HG02970 (cell line): ENCODE results near the gene HNRNPF.
"Not testable (repeated sequence)": the region's sequence is repeated elsewhere in the genome, so short reads cannot be mapped to it uniquely, and the experiment has no call there.

Experiments
- ATAC-seq: cut with Tn5 transposase; IDR thresholded peaks from one replicate; pipeline ENCODE4 v1.9.1; 2021; ENCODE audit warnings: mild to moderate bottlenecking, moderate library complexity, moderate number of reproducible peaks; ENCODE audit not compliant: unreplicated experiment, low FRiP score

The HNRNPF gene, protein sequence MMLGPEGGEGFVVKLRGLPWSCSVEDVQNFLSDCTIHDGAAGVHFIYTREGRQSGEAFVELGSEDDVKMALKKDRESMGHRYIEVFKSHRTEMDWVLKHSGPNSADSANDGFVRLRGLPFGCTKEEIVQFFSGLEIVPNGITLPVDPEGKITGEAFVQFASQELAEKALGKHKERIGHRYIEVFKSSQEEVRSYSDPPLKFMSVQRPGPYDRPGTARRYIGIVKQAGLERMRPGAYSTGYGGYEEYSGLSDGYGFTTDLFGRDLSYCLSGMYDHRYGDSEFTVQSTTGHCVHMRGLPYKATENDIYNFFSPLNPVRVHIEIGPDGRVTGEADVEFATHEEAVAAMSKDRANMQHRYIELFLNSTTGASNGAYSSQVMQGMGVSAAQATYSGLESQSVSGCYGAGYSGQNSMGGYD

DNA sequence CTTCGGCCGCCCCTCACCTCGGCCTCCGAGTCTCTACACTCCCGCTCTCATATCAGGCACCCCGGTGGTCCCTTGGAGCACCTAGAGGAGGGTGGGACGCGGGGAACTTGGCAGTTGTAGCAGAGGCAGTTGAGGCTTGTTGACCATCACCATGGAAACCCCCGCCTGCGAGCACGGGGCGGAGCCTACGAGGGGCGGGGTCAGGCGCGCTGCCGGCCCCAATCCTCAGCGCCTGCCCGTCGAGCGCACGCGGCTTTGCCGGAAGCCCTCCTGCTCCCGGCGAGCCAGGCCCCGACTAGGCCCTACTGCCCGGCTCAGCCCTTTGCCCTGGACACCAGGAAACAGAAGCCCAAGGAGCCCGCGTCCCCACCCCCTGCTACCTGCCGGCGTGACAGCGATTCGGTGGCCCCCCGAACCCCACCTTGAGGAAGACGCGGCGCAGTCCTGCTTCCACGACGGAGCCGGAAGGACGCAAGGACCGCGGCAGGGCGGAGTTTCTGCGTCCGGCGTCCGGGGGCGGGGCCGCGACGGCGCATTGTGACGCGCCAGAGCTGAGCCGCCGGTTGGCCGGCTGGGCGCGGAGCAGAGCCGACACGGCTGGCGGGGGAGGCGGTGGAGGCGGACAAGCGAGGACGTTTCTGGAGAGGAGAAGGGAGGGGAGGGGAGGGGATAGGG, at the start of gene HNRNPF:
Gene HNRNPF, minus strand, starts transcription at position 477 of the 675 bp plus-strand sequence. CDS start 21,302 bp downstream, outside the sequence.
- peak; percentile 70 for ATAC-seq

DNA sequence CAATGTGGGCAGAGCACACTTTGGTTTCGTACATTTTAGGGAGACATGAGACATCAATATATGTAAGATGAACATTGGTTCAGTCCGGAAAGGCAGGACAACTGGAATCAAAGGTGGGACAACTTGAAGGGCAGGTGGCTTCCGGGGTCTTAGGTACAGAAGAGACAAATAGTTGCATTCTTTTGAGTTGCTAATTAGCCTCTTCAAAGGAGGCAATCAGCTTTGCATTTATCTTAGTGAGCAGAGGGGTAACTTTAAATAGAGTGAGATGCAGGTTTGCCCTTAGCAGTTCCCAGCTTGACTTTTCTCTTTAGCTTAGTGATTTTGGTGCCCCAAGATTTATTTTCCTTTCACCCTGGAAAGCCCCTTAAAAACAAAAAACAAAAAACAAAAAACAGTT, 49.2 kb upstream of the HNRNPF start:
- ATAC-seq, result no peak

DNA sequence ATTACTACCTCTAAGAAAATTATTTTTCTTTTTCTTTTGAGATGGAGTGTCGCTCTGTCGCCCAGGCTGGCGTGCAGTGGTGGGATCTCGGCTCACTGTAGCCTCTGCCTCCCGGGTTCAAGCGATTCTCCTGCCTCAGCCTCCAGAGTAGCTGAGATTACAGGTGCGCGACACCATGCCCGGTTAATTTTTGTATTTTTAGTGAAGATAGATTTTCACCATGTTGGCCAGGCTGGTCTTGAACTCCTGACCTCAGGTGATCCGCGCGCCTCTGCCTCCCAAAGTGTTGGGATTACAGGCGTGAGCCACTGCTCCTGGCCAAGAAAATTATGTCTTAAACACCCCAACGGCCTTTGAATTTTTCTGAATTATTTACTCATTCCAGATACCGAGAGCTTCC, 47.6 kb upstream of the HNRNPF start:
- not testable (repeated sequence) for ATAC-seq

DNA sequence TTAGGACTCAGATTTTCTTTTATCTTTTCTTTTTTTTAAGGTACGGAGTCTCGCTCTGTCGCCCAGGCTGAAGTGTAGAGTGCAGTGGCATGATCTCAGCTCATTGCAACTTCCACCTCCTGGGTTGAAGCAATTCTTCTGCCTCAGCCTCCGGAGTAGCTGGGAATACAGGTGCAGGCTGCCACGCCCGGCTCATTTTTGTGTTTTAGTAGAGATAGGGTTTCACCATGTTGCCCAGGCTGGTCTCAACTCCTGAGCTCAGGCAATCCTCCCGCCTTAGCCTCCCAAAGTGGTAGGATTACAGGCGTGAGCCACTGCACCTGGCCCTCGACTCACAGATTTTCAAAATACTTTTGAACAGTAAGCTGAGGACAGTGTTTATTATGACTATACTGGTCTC, 45.0 kb upstream of the HNRNPF start:
- not testable (repeated sequence) for ATAC-seq

DNA sequence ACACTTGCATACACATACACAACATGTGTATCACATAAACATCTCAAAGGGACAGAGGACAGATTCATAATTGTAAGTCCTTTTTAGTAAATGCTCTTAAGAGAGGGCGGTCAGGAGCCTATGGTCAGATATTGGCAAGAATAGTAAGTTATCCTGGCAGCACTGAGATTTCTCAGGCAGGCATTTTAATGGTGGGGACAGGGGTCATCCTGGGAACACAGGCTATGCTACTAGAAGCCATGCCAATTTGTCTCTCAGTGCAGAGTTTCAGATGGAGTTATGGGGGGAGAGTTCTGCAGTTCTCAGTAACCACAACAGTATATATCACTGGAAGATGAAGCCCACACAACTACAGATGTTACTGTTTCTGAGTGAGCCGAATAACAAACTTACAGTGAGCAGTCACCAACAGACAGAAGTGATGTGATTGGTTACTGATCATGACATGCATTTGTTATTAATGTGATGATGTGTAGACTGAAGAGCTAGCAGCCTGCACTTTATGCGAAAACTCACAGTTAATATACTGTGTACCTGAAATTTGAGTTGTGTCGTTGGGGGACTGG, 44.4 kb upstream of the HNRNPF start:
- ATAC-seq, result no peak

DNA sequence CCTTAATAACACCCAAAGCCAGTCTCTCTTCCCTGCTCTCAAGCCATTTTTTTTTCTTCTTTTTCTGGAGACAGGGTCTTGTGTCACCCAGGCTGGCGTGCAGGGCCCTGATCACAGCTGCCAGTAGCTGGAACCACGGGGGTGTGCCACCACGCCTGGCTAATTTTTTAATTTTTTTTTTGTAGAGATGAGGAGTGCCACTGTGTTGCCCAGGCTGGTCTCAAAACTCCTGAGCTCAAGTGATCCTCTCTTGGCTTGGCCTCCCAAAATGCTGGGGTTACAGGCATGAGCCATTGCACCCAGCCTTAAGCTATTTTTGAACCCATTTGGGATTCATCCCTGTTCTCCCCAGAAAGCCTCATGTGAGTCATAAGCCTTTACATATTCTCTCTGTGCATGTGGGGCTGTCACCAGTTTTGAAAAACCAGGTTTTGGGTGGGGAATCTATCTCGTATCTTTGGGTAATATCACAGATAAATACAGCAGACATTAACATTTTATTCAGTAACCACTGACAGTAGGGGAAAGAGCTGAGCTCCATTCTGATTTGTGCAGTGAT, 43.4 kb upstream of the HNRNPF start:
- no peak for ATAC-seq

DNA sequence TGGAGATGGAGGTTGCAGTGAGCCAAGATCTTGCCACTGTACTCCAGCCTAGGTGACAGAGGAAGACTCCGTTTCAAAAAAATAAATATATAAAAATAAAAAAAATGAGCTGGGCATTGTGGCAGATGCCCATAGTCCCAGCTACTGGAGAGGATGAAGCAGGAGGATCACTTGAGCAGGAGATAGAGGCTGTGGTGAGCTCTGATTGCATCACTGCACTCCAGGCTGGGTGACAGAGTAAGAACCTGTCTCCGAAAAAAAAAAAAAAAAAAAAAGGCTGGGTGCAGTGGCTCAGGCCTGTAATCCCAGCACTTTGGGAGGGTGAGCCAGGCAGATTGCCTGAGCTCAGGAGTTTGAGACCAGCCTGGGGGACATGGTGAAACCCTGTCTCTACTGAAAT, 39.8 kb upstream of the HNRNPF start:
- ATAC-seq, result no peak

DNA sequence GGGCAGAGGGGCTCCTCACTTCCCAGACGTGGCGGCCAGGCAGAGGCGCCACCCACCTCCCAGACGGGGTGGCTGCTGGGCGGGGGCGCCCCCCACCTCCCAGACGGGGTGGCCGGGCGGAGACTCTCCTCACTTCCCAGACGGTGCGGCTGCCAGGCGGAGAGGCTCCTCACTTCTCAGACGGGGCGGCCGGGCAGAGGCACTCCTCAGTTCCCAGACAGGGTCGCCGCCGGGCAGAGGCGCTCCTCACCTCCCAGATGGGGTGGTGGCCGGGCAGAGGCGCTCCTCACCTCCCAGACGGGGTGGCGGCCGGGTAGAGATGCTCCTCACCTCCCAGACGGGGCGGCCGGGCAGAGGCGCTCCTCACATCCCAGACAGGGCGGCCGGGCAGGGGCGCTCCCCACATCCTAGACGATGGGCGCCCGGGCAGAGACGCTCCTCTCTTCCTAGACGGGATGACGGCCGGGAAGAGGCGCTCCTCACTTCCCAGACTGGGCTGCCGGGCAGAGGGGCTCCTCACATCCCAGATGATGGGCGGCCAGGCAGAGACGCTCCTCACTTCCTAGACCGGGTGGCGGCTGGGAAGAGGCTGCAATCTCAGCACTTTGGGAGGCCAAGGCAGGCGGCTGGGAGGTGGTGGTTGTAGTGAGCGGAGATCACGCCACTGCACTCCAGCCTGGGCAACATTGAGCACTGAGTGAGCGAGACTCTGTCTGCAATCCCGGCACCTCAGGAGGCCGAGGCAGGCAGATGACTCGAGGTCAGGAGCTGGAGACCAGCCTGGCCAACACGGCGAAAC, 37.4 kb upstream of the HNRNPF start:
- not testable (repeated sequence) for ATAC-seq

DNA sequence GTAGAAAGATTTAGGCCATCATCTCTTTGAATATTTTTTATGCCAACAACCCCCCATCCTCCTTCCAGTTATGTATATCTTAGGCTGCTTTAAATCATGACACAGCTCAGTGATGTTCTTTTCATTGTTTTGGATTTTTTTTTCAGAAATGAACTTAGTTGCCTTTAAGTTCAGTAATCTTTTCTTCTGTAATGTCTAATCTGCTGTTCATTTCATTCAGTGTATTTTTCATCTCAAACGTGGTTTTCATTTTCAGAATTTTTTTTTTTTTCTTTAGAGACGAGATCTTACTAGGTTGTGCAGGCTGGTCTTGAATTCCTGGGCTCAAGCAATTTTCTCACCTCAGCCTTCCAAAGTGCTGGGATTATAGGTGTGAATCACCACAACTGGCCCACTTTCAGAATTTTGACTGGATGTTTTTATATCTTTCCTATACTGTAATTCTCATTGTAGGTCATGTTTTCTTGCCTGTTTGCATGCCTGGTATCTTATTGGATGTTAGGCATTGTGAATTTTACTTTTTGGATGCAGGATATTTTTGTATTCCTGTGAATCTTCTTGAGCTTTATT, 36.0 kb upstream of the HNRNPF start:
- no peak for ATAC-seq

DNA sequence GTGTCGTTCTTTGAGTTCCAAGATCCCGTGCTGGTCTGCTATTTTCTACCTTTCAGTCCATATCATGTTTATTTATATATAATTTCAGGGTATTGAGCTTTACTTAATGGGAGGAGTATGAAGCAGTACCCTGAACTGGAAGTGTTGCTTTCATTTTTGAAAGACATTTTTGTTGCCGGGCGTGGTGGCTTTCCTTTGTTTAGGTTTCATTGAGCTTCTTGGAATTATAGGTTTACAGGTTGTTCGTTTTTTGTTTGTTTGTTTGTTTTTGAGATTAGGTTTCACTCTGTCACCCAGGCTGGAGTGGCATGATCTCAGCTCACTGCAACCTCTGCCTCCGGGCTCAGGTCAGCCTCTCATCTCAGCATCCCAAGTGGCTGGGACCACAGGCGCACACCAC, 35.3 kb upstream of the HNRNPF start:
- no peak for ATAC-seq

DNA sequence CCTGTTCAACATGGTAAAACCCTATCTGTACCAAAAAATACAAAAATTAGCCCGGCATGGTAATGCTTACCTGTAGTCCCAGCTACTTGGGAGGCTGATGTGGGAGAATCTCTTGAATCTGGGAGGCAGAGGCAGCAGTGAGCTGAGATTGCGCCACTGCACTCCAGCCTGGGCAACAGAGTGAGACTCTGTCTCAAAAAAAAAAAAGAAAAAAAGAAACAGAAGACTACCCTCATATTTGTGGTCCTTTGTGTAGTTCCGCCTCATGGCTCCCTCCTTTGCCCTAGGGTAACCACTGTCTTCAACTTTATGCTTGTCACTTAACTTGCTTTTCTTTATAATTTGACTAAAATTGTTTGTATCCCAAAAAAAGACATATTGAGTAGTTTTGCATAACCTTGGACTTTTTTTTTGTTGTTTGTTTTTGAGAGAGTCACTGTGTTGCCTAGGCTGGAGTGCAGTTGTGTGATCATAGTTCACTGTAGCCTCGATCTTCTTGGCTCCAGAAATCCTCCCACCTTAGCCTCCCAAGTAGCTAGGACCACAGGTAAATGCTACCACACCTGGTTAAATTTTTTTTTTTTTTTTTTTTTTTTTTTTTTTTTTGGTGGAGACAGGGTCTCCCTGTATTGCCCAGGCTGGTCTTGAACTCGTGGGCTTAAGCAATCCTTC, 31.6 kb upstream of the HNRNPF start:
- no peak for ATAC-seq

DNA sequence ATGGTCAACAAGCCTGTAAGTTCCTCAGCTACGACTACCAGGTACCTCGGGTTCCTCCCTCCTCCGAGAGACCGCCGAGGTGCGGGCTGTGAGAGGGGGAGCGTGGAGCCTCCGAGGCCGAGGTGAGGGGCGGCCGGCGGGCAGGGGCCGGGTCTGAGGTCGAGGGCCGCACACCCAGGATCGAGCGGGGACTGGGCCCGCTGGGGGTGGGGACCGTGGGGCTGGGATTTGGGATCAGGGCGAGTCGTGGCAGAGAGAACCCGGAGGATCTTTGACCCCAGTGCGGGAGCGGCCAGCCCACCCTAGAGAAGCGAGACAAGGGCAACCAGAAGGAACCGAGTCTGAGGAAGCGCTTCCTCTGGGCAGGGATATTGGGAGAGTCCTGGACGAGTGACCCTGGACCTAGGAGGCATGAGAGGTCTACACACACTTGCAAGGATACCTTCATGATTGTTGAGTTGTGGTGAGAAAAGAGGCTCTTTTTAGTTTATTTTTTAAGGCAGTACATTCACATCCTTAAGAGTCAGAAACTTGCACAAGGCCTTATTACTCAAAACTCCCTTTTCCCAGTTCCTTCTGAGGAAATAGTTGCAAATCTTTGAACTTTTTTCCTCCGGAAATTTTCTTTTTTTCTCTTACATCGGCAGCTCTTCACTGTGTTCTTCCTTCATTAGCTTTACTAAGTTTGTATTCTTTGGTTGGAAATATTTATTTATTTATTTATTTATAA, 28.3 kb upstream of the HNRNPF start:
- peak; percentile 5 for ATAC-seq

DNA sequence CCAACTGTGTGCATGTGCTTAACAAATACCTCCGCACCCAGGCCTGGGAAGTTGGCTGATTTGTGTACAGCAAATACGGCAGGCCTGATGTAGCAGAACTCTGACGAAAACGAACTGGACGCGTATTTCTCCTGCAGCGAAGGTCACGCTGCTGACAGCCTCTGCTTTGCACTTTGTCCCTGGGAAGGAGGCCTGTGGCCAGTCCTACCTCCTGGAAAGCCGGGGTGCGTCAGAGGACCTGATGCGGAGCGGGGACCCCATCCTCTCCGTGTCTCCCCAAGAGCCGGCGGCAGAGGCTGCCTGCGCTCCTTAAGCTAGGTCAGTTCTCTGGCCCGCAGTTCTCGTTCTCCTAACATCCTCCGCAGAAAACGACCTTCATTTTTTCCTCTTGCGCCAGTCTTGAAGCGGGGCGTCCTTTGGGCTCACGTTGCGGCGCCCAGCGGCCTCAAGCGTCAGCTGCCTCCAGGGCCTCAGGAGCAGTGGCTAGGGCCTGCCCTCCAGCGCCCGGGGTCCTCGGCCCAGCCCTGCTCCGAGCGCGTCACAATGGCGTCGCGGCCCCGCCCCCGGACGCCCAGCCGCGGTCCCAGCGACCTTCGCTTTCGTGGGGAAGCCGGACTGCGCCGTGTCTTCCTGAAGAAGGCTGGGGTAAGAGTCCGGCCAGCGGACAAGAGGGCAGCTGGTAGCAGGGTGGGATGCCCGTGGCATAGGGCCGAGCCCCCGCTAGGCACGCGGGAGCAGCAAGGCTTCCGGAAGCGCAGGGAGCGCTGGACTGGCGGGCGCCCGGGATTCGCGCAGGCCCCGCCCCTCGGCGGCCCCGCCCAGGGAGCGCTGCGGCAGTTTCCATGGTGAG, 27.5 kb upstream of the HNRNPF start, which contains the start of gene ZNF487:
Gene ZNF487, plus strand, starts transcription at position 821 of the 850 bp plus-strand sequence. CDS start 38,703 bp downstream, outside the sequence.
- peak; percentile 94 for ATAC-seq

DNA sequence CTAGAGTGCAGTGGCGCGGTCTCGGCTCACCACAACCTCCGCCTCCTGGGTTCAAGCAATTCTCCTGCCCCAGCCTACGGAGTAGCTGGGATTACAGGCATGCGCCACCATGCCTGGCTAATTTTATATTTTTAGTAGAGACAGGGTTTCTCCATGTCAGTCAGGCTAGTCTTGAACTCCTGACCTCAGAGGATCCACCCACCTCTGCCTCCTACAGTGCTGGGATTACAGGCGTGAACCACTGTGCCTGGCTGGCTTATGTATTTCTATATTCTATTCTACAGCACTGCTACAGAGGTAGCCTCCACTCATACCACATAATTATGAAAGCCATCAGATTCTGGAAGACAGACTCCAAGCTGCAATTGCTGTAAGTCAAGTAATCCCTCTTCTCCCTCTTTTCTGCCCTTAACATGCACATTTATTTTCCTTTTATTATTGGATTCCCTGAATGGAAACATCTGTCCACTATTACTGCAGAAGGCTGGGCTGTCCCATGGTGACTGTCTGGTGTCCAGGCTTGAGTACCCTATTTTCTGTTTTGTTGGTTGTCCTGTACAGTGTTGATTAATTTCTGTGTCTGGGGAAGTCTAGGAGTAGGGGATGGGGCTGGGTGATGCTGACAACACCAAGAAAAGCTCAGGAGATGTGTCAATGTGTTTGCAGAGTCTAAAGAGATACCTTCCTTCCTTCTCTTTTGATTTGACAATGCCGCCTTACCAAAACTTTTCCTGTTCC, 22.1 kb upstream of the HNRNPF start:
- no peak for ATAC-seq

DNA sequence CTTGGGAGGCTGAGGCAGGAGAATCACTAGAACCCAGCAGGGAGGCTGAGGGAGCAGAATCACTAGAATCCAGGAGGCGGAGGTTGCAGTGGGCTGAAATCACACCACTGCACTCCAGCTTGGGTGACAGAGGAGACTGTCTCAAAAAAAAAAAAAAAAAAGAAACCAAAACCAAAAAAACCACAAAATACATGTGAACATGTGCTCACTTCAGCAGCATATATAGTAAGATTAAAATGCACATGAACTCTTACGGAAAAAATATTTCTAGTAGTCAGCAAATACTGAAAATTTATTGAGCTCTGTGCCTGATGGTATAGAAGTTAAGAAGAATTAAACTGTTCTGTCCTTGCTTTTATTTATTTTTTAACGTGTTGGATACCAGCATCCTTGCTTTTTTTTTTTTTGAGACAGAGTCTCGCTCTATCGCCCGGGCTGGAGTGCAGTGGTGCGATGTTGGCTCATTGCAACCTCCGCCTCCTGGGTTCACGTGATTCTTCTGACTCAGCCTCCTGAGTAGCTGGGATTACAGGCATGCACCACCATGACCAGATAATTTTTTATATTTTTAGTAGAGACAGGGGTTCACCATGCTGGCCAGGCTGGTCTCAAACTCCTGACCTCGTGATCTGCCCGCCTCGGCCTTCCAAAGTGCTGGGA, 18.3 kb upstream of the HNRNPF start:
- ATAC-seq, result no peak

DNA sequence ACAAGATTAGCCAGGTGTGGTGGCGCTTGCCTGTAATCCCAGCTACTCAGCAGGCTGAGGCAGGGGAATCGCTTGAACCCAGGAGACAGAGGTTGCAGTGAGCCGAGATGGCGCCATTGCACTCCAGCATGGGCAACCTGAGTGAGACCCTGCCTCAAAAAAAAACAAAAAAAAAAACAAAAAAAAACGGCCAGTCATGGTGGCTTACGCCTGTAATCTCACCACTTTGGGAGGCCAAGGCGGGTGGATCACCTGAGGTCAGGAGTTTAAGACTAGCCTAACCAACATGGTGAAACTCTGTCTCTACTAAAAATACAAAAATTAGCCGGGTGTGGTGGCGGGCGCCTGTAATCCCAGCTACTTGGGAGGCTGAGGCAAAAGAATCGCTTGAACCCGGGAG, 17.5 kb upstream of the HNRNPF start:
- not testable (repeated sequence) for ATAC-seq

DNA sequence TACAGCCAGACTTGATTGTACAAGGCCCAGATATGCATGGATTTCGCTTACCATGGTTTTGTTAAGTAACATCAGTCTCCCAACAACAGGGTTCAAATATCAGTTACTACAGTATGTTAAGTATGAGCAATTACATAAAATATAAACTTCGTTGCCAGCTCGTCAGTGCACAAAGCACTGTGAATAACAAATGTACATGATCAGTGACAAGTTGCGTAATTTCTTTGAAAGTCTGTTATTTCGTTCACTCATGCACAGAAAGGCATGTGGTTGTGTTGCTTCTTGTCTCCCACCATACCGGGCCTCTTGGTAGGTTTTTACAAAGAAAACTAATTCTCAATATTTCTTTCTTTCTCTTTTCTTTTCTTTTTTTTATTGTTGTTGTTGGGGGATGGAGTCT, 15.4 kb upstream of the HNRNPF start:
- no peak for ATAC-seq
